GM19324 (cell line): ENCODE measurements around the gene BTBD6.
"Not testable (repeated sequence)": the region's sequence is repeated elsewhere in the genome, so short reads cannot be mapped to it uniquely, and the experiment has no call there.

Experiments used
- ATAC-seq: cut with Tn5 transposase; IDR thresholded peaks from one replicate; pipeline ENCODE4 v1.9.1; 2021; ENCODE audit warnings: mild to moderate bottlenecking, moderate library complexity; ENCODE audit not compliant: unreplicated experiment, low FRiP score

Gene BTBD6

GRCh38 chr14:105288936-105289335 lies 40.6 kb downstream of the BTBD6 start:
- not testable (repeated sequence) for ATAC-seq

- ATAC-seq: no peak
Measured at GRCh38 chr14:105290621-105291346, 42.5 kb downstream of the BTBD6 start.

- no peak for ATAC-seq
Measured at GRCh38 chr14:105292826-105293711, 44.7 kb downstream of the BTBD6 start.

GRCh38 chr14:105294142-105294597 lies 45.8 kb downstream of the BTBD6 start:
- ATAC-seq: no peak

- ATAC-seq: not testable (repeated sequence)
Measured at GRCh38 chr14:105297311-105297710, 49.0 kb downstream of the BTBD6 start.

- no peak for ATAC-seq
Measured at GRCh38 chr14:105299654-105300541, 51.6 kb downstream of the BTBD6 start.
